ENCODE measurements around the gene FOSL1.

DNA sequence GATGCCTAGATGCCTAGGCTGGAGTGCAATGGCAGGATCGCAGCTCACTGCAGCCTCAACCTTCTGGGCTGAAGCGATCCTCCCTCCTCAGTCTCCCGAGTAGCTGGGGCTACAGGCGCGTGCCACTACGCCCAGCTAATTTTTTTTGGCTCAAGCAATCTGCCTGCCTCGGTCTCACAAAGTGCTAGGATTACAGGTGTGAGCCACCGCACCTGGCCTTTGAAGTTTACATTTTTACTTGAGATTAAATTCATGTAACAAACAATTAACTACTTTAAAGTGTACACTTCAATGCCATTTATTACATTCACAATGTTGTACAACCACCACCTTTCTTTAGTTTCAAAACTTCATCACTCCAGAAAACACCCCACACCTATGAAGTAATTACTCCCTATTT, 3.5 kb upstream of the FOSL1 start:
- TF ChIP-seq POLR2A (IDR thresholded peaks at IDR 0.05; ENCODE audit: low read depth, low read length), result no peak
- no peak for TF ChIP-seq POLR2AphosphoS5 (IDR thresholded peaks at IDR 0.05; ENCODE audit: low read depth, low read length)
- TF ChIP-seq TAF1 (IDR thresholded peaks at IDR 0.05; ENCODE audit: borderline replicate concordance, low read depth, low read length), result no peak

Data from GM12892 (cell line).